ENCODE results near the gene ODAD4.
"Not testable (repeated sequence)": the region's sequence is repeated elsewhere in the genome, so short reads cannot be mapped to it uniquely, and the experiment has no call there.

GRCh38 chr17:41931715-41932114 is 1.3 kb downstream of the ODAD4 start:
- TF ChIP-seq, protein P1, sequence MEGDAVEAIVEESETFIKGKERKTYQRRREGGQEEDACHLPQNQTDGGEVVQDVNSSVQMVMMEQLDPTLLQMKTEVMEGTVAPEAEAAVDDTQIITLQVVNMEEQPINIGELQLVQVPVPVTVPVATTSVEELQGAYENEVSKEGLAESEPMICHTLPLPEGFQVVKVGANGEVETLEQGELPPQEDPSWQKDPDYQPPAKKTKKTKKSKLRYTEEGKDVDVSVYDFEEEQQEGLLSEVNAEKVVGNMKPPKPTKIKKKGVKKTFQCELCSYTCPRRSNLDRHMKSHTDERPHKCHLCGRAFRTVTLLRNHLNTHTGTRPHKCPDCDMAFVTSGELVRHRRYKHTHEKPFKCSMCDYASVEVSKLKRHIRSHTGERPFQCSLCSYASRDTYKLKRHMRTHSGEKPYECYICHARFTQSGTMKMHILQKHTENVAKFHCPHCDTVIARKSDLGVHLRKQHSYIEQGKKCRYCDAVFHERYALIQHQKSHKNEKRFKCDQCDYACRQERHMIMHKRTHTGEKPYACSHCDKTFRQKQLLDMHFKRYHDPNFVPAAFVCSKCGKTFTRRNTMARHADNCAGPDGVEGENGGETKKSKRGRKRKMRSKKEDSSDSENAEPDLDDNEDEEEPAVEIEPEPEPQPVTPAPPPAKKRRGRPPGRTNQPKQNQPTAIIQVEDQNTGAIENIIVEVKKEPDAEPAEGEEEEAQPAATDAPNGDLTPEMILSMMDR (IDR thresholded peaks at IDR 0.05; ENCODE audit: low read depth, low read length) = not testable (repeated sequence)
- not testable (repeated sequence) for TF ChIP-seq EZH2phosphoT487 (IDR thresholded peaks at IDR 0.05; ENCODE audit: low read depth)
